Ovary (tissue), 3 donors: ENCODE measurements around the gene FHAD1.

Source experiments
- CTCF ChIP-seq, 3 donors: fragments of 450-650 bp in 2 of 3; fragments of 200-600 bp in 1 of 3; IDR thresholded peaks; one replicate each; pipeline versions ENCODE4 v1.5.1 to v1.8.0; 2016 to 2022; ENCODE audit warnings: antibody characterized with exemption in 3 of 3, mild to moderate bottlenecking in 1 of 3
- EP300 ChIP-seq: sonication (generic); formaldehyde crosslinking; IDR thresholded peaks from one replicate; pipeline ENCODE4 v1.6.1; 2017; ENCODE audit warnings: antibody characterized with exemption
- POLR2A ChIP-seq: fragments of 450-650 bp; IDR thresholded peaks from one replicate; pipeline ENCODE4 v1.6.1; 2017; ENCODE audit warnings: antibody characterized with exemption, mild to moderate bottlenecking, moderate library complexity
- donor health status: DM: no; HTN: no; CAD: no.

GRCh38 chr1:15262003-15262377 lies 15.0 kb downstream of the FHAD1 start:
- TF ChIP-seq CTCF (IDR thresholded peaks at IDR 0.05) = no peak
- no peak for TF ChIP-seq POLR2A
- no peak for TF ChIP-seq EP300
